HepG2 (cell line): Measurements from ENCODE around the gene CACNA2D1. TPM values are rescaled to one million over a fixed set of nuclear protein-coding genes. Genes with fewer than 3 reads are reported as not detected.

Source experiments
- ATAC-seq: fragments of 200-7000 bp; cut with Tn5 transposase; 3 replicates; pipeline ENCODE4 v1.9.1; 2020; ENCODE audit warnings: mild to moderate bottlenecking, moderate library complexity
- BruUV-seq: library from RNA; stranded (reverse); fragments of 400-500 nt; replicated peaks from 2 replicates; lab custom pipeline; 2021; lab: Mats Ljungman, UMichigan
- CTCF ChIA-PET: fragments of 300-600 bp; formaldehyde crosslinking; extraction: SDS; loops from one replicate; lab custom pipeline; 2021; ENCODE audit warnings: low total read pairs, inconsistent platforms, low intra/inter-chr PET ratio; lab: Yijun Ruan, JAX
- POLR2A ChIA-PET: fragments of 350-600 bp; sonication (Branson Sonifier 250); formaldehyde crosslinking; loops from one replicate; lab custom pipeline; 2020; ENCODE audit warnings: antibody characterized with exemption, inconsistent platforms; lab: Yijun Ruan, JAX
- DNase-seq: peaks from one replicate; pipeline ENCODE4 v3.0.0-alpha.2; 2015; ENCODE audit warnings: low spot score
- FAIRE-seq: peaks from 3 replicates; lab custom pipeline; 2011; peaks lifted over from hg19 to GRCh38; lab: Jason Lieb, UNC
- H2AFZ ChIP-seq: one replicate; pipeline ENCODE4 v1.6.1; 2011; ENCODE audit warnings: low read length, inconsistent platforms
- H3K27ac ChIP-seq: fragments of 300-600 bp; 3 replicates; pipeline ENCODE4 v1.8.0; 2011; ENCODE audit warnings: mixed run types, mild to moderate bottlenecking, mixed read lengths, low read length, inconsistent platforms; ENCODE audit not compliant: insufficient read depth; ENCODE audit errors: extremely low read length
- H3K27me3 ChIP-seq, 2 experiments: fragments of 200-600 bp in 1 of 2; 2 replicates in 1 of 2; 3 replicates in 1 of 2; pipeline versions ENCODE4 v1.6.0 to v1.8.0; 2011; ENCODE audit warnings: low read length in 2 of 2, mild to moderate bottlenecking in 2 of 2, moderate library complexity in 2 of 2, inconsistent platforms in 1 of 2; ENCODE audit not compliant: insufficient read depth in 2 of 2, control insufficient read depth in 1 of 2
- H3K36me3 ChIP-seq, 2 experiments: fragments of 200-600 bp in 1 of 2; replicated peaks in 1 of 2; 2 replicates in 1 of 2; 3 replicates in 1 of 2; pipeline versions ENCODE4 v1.5.1 to v1.8.0; 2011; ENCODE audit warnings: low read length in 2 of 2, inconsistent platforms in 1 of 2; ENCODE audit not compliant: insufficient read depth in 2 of 2, control insufficient read depth in 1 of 2
- H3K4me1 ChIP-seq: 2 replicates; pipeline ENCODE4 v1.5.1; 2012; ENCODE audit warnings: low read length, inconsistent platforms; ENCODE audit not compliant: insufficient read depth
- H3K4me2 ChIP-seq: 2 replicates; pipeline ENCODE4 v1.6.0; 2011; ENCODE audit warnings: low read depth, low read length, inconsistent platforms
- H3K4me3 ChIP-seq, 3 experiments: fragments of 200-600 bp in 1 of 3; sonication (generic), shearing (Covaris generic) in 1 of 3; replicated peaks in 1 of 3; 2 replicates each; pipeline ENCODE4 v1.5.1; 2011 to 2016; ENCODE audit warnings: low read length in 3 of 3, inconsistent platforms in 2 of 3, low read depth in 2 of 3, mild to moderate bottlenecking in 2 of 3, control low read depth in 1 of 3, mixed read lengths in 1 of 3; ENCODE audit not compliant: insufficient read depth in 1 of 3
- H3K79me2 ChIP-seq: one replicate; pipeline ENCODE4 v1.6.1; 2011; ENCODE audit warnings: low read length, inconsistent platforms; ENCODE audit not compliant: insufficient read depth
- H3K9ac ChIP-seq: 2 replicates; pipeline ENCODE4 v1.6.0; 2011; ENCODE audit warnings: mild to moderate bottlenecking, low read depth, low read length, inconsistent platforms; ENCODE audit not compliant: insufficient read depth
- H3K9me3 ChIP-seq: 2 replicates; pipeline ENCODE4 v1.5.1; 2012; ENCODE audit warnings: mild to moderate bottlenecking, low read length
- H4K20me1 ChIP-seq: 2 replicates; pipeline ENCODE4 v1.6.0; 2011; ENCODE audit warnings: inconsistent platforms, mild to moderate bottlenecking, low read length, moderate library complexity; ENCODE audit not compliant: insufficient read depth
- FOXK1 ChIP-seq: sonication (generic); formaldehyde crosslinking; IDR thresholded peaks from 2 replicates; pipeline ENCODE4 v1.4.0; 2020; ENCODE audit warnings: low read depth, missing genetic modification reagents, borderline replicate concordance
- KDM1A ChIP-seq: IDR thresholded peaks from 2 replicates; pipeline ENCODE4 v1.6.1; 2016; ENCODE audit warnings: missing compliant biosample characterization
- RERE ChIP-seq: IDR thresholded peaks from 2 replicates; pipeline ENCODE4 v1.6.1; 2016; ENCODE audit warnings: low read depth, missing genetic modification reagents, missing compliant biosample characterization
- TSC22D2 ChIP-seq: sonication (generic); formaldehyde crosslinking; IDR thresholded peaks from 2 replicates; pipeline ENCODE4 v1.5.1; 2020; ENCODE audit warnings: missing genetic modification reagents, mild to moderate bottlenecking, borderline replicate concordance
- U2AF1 ChIP-seq: fragments of 200-400 bp; formaldehyde crosslinking; optimal IDR thresholded peaks from 2 replicates; pipeline ENCODE3; 2017; ENCODE audit warnings: mild to moderate bottlenecking, low read depth, low read length
- USF2 ChIP-seq, 2 experiments: sonication (generic) in 1 of 2; formaldehyde crosslinking in 1 of 2; IDR thresholded peaks; 2 replicates each; pipeline versions ENCODE4 v1.5.1 to v1.6.1; 2011 to 2020; ENCODE audit warnings: borderline replicate concordance in 1 of 2, low read depth in 1 of 2, low read length in 1 of 2, mild to moderate bottlenecking in 1 of 2, missing genetic modification reagents in 1 of 2, moderate library complexity in 1 of 2
- ZFP36L1 ChIP-seq: sonication (generic); formaldehyde crosslinking; IDR thresholded peaks from 2 replicates; pipeline ENCODE4 v1.8.0; 2022; ENCODE audit warnings: mild to moderate bottlenecking, missing genetic modification reagents, moderate library complexity
- ZFY ChIP-seq: sonication (generic); formaldehyde crosslinking; IDR thresholded peaks from 2 replicates; pipeline ENCODE4 v1.4.0; 2020; ENCODE audit warnings: missing genetic modification reagents
- ZNF101 ChIP-seq: sonication (generic); formaldehyde crosslinking; IDR thresholded peaks from 2 replicates; pipeline ENCODE4 v1.4.0; 2020; ENCODE audit warnings: mild to moderate bottlenecking, low read depth, missing genetic modification reagents, borderline replicate concordance
- ZNF639 ChIP-seq: conservative IDR thresholded peaks from 2 replicates; pipeline ENCODE4 v1.6.1; 2018; ENCODE audit warnings: missing genetic modification reagents
- ZNF724P ChIP-seq: sonication (generic); formaldehyde crosslinking; IDR thresholded peaks from 2 replicates; pipeline ENCODE4 v1.8.0; 2022; ENCODE audit warnings: missing genetic modification reagents, borderline replicate concordance
- ZNF761 ChIP-seq: sonication (generic); formaldehyde crosslinking; conservative IDR thresholded peaks from 2 replicates; pipeline ENCODE4 v1.4.0; 2020; ENCODE audit warnings: mild to moderate bottlenecking, missing genetic modification reagents
- ZNF777 ChIP-seq: sonication (generic); formaldehyde crosslinking; IDR thresholded peaks from 2 replicates; pipeline ENCODE4 v1.4.0; 2020; ENCODE audit warnings: missing genetic modification reagents
- WGBS: methylation state at CpG from one replicate; pipeline ENCODE4 v1.1.6; 2017; ENCODE audit warnings: low lambda C conversion rate; 5-methylcytosine and 5-hydroxymethylcytosine counted together
- in situ Hi-C: cut with HindIII; loops from 2 replicates; pipeline ENCODE4 v1.10.0; 2017; ENCODE audit warnings: low pct_unique_long_range_greater_than_20kb; ENCODE audit not compliant: extremely low pct_ligation_motif_present
- intact Hi-C: fragments of 100-400 bp; cut with micrococcal nuclease; formaldehyde crosslinking; loops from one replicate; pipeline ENCODE4 v1.10.0; 2022; ENCODE audit not compliant: unreplicated experiment
- polyA plus RNA-seq, 8 experiments: library from polyadenylated mRNA; depleted of rRNA in 3 of 8; stranded (reverse) in 7 of 8; unstranded in 1 of 8; fragments of >200 nt; fragmentation: Illumina TruSeq in 4 of 8; extraction: Trizol in 4 of 8; gene quantifications; 2 replicates each; pipeline versions ENCODE4 v1.2.1 to v1.2.3, GENCODE V29; 2011 to 2016; ENCODE audit warnings: low read depth in 4 of 8, missing spikeins in 1 of 8, mixed read lengths in 1 of 8; ENCODE audit not compliant: insufficient read depth in 1 of 8
- total RNA-seq, 5 experiments: library from RNA; depleted of rRNA; stranded (reverse); fragments of >200 nt; fragmentation: Illumina TruSeq; extraction: Trizol; gene quantifications; 2 replicates each; pipeline ENCODE4 v1.2.3, GENCODE V29; 2016; ENCODE audit warnings: low read depth in 1 of 5
- TF ChIP-seq, protein P1 (sequence below): sonication (generic); formaldehyde crosslinking; conservative IDR thresholded peaks from 2 replicates; pipeline ENCODE4 v1.4.0; 2020; ENCODE audit warnings: missing genetic modification reagents

CACNA2D1 gene
- total and polyA plus RNA-seq, 2 of the 13 experiments (the other 11 are each of a cell fraction or from before 2014, with no cell fraction given), result not detected

- TF ChIP-seq ZNF639 (CRISPR knock-in tag), result no peak
- no peak for TF ChIP-seq ZNF101 (CRISPR knock-in tag)
- no peak for TF ChIP-seq ZNF724P (CRISPR knock-in tag)
- TF ChIP-seq, all 625 proteins: peak for 0
These were observed 84.2 kb downstream of the CACNA2D1 start (continued) for GRCh38 chr7:82359426-82359825.

- Histone ChIP-seq H3K4me3 (no peak overlapping the region), H3K36me3 (no peaks in the 10 kb centered on the region), H3K4me2 (no peak overlapping the region), H3K79me2 (no peaks in the 10 kb centered on the region), H3K4me1 (no peaks in the 10 kb centered on the region), H2AFZ (no peak overlapping the region), H3K9ac (no peak overlapping the region), H3K27ac (no peak overlapping the region), H3K27me3 (no peaks in the 10 kb centered on the region), H4K20me1 (no peaks in the 10 kb centered on the region), H3K9me3 (no peaks in the 10 kb centered on the region)
- 13% methylated on average over 5 of the region's 5 CpGs for WGBS
- in situ Hi-C loops (no loop called here), intact Hi-C loops (no loop called here)
- ChIA-PET POLR2A (no interaction called here), CTCF (no interaction called here)
- no peak for FAIRE-seq
- no peak for DNase-seq
- BruUV-seq, result no TSS peak
- no peak for ATAC-seq
- TF ChIP-seq ZFP36L1, result no peak
- no peak for TF ChIP-seq U2AF1
- TF ChIP-seq ZNF777 (CRISPR knock-in tag), result no peak
- TF ChIP-seq USF2 (IDR thresholded peaks at IDR 0.05; ENCODE audit: low read depth, low read length), result no peak
- no peak for TF ChIP-seq USF2 (CRISPR knock-in tag; IDR thresholded peaks at IDR 0.05; ENCODE audit: borderline replicate concordance)
- TF ChIP-seq KDM1A (CRISPR knock-in tag), result no peak
- TF ChIP-seq, protein P1, sequence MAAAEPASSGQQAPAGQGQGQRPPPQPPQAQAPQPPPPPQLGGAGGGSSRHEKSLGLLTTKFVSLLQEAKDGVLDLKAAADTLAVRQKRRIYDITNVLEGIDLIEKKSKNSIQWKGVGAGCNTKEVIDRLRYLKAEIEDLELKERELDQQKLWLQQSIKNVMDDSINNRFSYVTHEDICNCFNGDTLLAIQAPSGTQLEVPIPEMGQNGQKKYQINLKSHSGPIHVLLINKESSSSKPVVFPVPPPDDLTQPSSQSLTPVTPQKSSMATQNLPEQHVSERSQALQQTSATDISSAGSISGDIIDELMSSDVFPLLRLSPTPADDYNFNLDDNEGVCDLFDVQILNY (CRISPR knock-in tag), result no peak
- no peak for TF ChIP-seq ZNF761 (CRISPR knock-in tag)
- no peak for TF ChIP-seq FOXK1 (CRISPR knock-in tag)
- TF ChIP-seq ZFY (CRISPR knock-in tag), result no peak
- TF ChIP-seq TSC22D2 (CRISPR knock-in tag), result no peak
- no peak for TF ChIP-seq RERE (CRISPR knock-in tag)
These were observed 84.7 kb downstream of the CACNA2D1 start for GRCh38 chr7:82358923-82359322.
